NCI-H1417 treated with DMSO at 0.1 percent for 48 hours (cell line): ENCODE results near the gene KCNJ6.

Source experiments
- DNase-seq: peaks from one replicate; lab custom pipeline; 2025; lab: John Stamatoyannopoulos, UW

Gene KCNJ6

DNA sequence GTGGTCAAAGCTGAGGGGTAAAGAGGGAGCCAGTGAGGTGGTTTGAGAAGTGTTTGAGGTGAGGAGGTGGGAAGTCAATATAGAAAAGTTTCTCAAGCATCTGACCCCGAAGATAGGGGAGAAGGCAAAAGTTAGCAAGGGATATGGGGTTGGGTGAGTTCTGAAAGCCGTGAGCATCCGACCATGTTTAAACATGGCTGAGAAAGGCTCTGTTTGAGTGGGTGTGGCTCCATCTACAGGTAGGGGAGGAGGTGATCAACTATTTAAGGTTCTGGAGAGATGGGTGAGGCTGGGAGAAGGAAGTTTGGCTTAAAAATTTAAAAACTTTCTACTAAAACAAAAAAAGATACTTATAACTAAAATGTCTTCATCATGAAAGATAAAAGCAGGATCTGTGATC lies 273.8 kb downstream of the KCNJ6 start:
- peak; percentile 21 for DNase-seq

DNA sequence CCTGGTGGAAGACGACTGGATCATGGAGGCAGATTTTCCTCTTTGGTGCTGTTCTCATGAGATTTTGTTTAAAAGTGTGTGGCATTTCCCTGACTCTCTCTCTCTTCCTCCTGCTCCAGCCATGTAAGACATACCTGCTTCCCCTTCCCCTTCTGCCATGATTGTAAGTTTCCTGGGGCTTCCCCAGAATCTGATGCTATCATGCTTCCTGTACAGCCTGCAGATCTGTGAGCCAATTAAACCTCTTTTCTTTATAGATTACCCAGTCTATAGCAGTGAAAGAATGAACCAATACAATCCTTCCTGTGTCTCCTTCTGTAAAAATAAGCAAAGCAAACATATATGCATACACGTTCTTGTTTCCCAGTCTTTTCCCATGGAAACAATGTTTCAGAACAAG lies 276.5 kb downstream of the KCNJ6 start:
- DNase-seq, result no peak

DNA sequence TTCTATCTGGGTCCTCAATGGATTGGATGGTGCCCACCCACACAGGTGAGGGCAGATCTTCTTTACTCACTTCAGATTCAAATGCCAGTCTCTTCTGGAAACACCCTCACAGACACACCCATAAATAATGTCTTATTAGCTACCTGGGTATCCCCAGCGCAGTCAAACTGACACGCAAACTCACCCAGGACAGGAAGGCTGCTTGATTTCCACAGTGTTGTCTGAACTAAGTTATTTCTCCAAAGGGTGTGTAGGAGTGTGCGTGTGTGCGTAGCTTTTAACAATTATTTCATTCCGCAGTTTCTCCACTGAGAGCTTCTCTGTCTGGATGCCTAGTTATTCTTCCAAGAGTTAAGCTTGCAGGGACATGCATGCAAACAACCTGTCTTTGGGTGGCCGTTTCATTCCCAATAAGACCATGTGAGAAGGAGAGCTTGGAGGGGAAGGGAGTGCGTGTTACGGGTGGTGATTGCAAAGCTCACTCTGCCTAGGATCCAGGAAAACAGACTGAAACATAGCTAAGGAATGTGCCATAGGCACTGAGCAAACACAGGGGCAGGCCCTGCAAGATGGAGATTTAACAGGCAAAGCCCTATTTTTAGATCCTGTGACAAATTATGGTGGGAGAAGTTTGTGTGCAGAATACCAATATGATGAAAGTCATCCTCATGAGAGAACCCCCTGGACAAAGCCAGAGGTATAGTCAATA lies 280.0 kb downstream of the KCNJ6 start:
- no peak for DNase-seq

DNA sequence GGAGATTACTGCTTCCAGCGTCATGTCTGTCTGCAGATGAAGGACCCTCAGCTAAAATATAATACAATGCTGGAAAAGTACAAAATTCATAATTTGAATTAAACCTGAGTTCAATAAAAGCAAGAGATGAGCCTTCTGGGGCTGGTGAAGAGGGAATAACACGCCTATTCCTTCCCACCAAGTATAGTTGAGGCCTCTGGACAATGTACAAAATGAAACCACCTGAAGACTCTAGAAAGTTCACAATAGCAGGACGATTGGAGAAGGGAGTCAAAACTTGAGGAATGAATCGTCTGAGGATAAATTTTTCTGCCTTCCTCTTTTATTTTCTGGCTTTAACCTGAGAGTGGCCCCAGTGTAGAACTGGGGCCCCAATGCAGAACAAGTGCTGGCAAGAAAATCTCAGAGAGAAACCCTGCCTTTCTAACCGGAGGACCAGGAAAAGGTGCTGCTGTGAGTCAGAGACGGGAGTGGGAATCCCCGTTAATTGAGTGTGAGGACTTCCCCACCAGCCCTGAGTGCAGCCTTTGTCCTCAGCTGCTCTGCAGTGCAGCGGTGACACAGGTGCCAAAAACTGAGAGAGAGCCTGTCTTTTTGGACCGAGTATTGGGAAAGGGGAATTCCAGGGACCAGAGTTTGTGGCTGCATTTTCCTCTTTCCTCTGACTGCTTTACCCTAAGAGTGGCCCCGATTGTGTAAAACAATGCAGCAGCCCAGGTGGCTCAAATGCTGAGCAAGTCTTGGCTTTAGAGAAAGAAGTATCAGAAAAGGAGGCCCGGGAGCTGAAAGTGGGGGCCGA lies 284.7 kb downstream of the KCNJ6 start:
- no peak for DNase-seq

DNA sequence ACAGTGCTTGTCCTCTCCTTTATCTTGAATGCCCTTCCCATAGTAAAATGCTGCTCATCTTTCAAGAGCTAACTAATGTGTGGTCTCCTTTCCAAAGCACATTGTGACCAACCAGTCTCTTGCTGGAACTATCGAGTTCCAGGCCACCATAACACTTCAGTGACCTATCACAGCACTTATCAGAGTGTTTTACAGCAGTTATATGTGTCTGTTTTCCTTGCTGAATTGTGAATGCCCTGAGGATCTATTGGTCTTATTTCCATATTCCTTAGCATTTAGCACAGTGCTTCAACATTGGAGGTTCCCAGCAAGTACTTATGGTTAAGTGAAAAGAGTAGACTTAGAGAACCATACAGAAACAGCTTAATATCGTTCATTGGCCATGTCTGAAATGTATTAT lies 285.4 kb downstream of the KCNJ6 start:
- DNase-seq, result no peak

DNA sequence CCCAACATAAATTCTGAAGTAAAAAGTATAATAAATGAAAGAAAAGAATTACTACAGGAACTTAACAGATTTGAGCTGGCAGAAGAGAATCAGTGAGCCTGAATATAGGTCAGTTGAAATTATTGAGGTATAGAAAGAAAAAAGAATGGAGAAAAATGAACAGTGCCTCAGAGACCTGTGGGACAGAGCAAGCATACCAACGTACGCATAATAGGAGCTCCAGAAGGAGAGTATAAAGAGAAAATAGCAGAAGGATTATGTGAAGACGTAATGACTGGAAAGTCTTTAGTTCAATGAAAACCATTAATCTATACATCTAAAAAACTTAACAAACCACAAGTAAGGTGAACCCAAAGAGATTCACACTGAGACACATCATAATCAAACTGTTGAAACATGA lies 287.9 kb downstream of the KCNJ6 start:
- DNase-seq, result no peak

DNA sequence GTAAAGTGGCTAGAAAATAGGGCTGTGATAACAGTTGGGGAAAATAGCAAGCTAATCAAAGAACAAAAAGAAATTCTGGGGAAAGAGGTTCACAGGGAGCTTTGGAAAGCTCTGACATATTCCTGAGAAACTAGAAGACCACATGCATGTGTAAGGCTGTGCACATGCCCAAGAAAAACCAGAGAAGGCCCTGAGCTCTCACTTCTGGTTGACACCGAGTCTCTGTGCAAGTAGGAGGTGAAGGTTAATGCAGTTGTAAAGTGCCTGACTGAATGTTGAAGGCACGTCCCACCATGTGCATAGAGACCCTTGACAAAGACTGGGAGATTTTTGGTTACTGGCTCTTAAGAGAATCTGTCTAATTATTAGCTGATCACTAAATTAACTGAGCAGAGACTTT lies 288.7 kb downstream of the KCNJ6 start:
- no peak for DNase-seq

DNA sequence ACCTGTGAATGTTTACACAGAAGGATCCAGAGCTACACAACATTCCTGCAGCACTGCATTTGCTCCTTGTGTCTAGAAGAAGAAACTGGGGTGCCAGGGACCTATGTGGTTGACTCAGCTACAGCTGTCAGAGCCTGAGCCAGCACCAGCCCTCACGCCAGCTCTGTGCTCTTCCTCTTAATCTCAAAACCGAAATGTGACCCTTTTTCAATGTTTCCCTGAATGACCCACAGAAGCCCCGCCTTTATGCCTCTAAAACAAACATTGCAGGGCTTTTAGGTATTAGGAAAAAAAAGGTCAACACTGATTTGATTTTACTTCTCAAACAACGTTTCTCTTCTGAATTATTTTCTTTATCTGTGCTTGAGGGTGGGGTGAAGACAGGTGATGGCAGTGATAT lies 289.2 kb downstream of the KCNJ6 start:
- no peak for DNase-seq

DNA sequence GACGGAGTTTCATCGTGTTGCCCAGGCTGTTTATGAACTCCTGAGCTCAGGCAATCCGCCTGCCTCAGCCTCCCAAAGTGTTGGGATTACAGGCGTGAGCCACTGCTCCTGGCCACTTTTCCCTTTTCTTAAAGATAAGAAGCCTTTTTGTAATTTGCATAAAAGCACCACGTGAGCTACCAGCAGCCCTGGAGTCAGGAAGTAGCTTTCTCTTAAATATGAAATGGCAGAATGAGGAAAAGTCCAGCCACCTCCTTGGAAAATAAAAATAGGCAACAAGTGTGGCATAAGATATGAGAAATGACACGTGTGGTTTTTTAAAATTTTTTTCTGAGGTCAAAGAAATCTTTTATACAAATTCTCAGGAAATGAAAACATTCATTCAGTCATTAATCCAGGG lies 289.9 kb downstream of the KCNJ6 start:
- DNase-seq, result no peak

DNA sequence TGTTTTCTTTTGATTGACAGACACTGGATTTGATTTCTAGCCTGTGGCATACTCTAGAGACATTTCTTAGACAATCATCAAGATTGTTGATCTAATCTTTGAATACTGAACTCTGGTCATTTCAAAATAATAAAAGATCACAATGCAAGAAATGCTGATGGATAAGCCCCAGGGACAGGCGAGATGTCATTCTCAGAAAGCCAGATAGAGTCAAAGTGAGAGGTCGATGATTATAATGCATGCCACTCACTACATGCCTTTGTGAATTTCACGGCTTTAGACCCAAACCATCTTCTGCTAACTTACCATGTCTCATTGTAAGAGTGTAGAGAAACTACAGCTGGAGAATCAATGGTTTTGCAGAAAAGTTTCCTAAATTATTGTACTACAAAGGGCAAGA lies 292.6 kb downstream of the KCNJ6 start:
- DNase-seq, result no peak

DNA sequence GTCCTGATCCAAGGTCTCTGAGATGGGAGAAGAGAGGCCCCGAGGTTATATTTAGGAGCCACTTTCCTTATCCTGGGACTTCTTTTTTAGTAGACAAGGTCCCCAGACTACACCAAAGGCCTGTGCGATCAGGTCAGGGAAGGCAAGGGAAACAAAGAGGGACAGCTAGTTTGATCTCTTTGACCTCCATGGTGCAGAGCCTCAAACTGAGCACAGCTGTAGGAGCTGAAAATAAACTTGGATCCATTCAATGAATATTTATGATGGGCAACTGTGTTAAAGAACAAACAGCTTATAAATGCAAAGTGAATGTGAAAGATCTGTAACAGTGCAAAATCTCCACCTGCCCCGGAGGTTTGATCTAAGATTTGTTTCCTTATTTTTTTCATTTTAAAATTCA lies 293.1 kb downstream of the KCNJ6 start:
- no peak for DNase-seq

DNA sequence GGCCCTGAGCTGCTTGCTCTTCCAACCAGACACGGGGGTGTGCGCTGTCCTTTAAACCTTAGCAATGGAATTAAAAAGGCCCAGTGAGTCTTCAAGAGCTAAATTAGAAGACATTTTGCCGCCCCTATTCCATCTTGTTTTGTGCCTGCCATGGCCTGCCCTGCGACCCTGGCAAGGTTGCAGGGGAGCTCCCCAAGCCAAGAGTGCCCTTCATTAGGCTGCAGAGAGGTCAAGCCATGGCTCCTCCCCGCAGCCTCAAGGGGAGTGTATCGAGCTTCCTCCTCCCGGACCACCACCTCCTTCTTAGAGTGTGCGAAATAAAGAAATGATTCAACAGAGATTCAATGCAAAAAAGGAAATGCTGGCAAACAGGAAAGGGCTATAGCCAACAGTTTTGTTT lies 293.5 kb downstream of the KCNJ6 start:
- DNase-seq, result no peak

DNA sequence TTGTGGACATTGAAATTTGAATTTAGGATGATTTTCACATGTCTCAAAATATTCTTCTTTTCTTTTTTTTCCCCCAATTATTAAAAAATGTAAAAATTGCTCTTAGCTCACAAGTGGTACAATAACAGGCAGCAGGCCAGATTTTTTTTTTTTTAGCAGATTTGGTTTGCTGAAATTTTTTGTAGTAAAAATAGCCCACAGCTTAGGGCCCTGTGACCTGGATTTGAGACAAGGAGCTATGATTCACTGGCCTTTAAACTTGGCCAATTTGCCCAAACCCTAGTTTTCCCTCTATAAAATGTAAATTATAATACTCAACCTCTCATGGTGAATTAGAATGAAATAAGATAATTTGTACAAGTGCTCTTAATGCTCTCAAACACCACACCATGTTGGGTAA lies 295.9 kb downstream of the KCNJ6 start:
- no peak for DNase-seq

DNA sequence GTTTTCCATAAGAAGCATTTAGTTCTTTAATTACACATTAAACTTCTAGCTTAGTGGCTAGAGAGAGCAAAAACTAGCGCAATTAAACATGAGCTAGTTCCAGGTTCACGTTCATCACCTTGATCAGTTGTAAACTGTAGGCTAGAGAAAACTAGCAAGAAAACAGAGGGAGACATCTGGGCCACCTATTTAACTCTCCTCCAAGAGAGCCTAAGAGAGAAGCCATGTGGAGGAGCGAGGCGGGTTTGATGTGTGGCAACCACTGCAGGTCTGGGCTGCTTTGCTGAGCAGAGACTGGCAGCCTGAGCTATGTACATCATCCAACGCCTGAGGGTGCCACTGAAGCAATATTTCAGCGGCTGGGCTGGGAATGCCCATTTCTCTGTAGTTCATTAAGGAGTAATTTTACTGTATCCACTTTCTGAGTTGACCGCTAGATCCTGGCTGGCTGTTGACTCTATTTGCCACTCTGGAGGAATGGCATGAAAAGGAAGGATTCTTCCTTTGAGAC lies 296.7 kb downstream of the KCNJ6 start:
- DNase-seq, result no peak

DNA sequence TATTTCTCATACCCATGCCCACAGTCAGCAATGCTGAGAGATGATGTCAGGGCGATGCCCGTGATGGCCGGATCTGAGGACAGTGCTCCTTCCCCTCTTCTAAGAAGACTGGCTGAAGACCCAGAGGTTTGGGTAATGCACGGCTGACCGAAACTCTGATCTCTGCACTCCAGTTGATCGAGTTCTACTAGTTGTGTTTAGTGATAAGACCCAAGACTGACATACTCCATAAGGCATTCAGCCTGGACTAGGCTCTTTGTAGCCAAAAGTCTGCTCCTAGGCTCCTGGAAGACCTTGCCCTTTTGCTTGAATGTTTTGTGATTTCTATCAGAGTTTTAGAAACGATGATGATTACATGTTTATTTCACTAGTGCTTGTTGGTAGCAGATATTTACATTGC lies 298.2 kb downstream of the KCNJ6 start:
- no peak for DNase-seq

DNA sequence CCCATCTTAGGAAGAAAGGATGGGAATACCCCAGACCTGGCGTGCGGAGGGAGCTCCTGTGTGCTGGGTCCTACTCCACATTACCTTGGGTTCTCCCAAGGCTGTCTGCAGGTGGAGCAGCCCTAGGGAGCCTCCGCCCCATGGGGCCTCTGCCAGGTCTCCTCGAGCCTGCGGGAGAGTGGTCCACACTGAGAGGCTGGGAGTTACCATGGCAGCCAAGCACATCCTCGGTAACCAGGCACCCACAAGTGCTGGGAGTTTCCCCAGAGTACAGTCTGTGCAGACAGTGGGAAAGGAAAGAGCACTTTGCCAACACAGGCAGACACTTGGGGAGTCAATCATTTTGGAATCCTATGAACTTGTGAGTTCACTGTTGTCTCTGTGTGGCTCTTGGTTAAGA lies 300.3 kb downstream of the KCNJ6 start:
- no peak for DNase-seq

DNA sequence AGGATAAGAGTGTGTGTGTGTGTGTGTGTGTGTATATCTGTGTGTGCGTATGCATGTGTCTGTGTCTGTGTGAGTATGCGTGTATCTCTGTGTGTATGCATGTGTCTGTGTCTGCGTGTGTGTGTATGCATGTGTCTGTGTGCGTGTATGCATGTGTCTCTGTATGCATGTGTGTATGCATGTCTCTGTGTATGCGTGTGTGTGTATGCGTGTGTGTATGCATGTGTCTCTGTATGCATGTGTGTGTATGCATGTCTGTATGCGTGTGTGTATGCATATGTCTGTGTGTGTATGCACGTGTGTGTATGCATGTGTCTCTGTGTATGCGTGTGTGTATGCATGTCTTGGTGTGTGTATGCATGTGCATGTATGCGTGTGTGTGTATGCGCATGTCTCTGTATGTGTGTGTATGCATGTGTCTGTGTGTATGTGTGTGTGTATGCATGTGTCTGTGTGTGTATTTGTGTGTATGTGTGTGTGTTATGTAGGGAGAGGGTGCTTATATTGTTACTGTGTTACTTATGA lies 301.8 kb downstream of the KCNJ6 start:
- DNase-seq, result no peak

DNA sequence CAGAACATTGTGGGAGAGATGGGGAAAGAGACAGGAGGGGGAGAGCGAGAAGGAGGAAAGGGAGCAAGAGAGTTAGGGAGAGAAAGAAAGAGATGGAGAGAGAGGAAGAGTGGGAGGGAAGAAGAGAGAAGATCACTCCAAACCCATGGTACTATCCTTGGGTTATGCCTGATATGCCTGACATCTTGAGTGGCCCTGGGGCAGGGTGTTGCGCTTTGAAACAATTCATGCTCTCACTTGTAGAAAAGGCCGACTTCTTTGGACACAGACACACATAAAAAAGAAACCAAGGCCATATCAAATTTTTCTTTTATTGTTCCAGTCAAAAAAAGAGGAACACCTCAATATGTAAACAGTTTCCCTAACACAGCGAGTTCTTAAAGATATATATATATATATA lies 309.2 kb downstream of the KCNJ6 start:
- DNase-seq, result no peak

DNA sequence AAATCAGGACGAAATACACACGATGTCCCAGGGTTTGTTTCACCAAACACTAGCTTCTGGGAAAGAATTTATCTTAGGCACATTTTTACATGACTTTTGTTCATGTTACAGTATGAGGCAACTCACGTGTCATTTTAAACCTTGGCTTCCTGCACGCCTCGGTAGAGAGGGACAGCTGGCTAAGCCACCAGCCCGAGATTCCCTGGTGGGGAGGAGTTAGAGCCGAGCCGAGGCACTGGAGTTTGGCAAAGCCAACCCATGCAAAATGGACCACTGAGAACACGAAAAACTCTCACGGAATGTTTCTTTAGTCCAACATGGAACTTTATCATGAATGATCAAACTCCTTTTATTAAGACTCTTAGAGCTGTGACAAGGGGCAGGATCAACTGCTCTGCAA lies 309.7 kb downstream of the KCNJ6 start:
- no peak for DNase-seq

DNA sequence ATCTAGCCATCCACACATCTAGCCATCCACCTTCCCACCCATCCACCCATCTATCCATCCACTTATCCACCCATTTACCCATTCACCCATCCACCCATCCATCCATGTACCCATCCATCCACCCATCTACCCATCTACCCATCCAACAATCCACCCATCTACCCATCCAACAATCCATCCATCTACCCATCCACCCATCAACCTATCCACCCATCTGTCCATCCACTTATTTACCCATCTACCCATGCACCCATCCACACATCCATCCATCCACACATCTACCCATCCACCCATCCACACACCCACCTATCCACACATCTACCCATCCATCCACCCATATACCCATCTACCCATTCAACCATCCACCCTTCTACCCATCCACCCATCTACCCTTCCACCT lies 311.3 kb downstream of the KCNJ6 start:
- DNase-seq, result no peak

DNA sequence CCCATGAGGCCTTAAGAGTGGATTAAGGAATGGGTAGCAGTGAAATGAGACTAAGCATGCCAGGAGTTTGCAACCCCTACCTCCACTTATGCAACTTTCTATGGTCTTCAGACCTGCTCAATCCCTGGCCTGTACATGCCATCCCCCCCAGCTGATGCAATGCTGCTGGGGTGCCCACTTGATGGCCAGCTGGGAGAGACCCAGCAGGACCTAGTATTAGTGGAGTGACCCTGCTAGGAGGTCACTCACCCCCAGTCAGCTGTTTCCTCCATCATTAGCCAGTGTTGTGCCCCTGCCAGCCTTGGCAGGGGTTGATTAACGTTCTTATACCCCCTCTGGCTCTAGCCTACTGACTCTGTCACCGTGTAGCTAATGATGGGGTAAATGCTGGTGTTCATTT lies 313.1 kb downstream of the KCNJ6 start:
- no peak for DNase-seq

DNA sequence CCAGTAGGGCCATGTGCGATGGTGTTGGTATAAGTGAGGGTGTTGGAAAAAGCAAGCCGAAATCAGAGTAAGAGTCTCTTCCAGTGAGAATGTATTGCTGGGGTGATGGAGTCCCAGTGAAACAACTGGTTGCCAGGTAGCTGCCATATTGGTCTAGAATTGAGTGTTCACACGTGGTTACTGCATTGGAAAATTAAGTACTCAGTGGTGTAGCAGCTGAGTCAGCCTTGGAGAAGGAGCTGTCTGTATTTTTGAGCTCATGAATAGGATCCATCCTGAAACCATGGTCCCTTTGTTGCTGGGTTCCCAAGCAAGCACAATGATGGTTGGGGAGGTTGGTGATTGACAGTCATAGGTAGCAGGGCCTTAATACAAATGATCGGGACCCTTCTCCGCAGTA lies 314.3 kb downstream of the KCNJ6 start:
- no peak for DNase-seq

DNA sequence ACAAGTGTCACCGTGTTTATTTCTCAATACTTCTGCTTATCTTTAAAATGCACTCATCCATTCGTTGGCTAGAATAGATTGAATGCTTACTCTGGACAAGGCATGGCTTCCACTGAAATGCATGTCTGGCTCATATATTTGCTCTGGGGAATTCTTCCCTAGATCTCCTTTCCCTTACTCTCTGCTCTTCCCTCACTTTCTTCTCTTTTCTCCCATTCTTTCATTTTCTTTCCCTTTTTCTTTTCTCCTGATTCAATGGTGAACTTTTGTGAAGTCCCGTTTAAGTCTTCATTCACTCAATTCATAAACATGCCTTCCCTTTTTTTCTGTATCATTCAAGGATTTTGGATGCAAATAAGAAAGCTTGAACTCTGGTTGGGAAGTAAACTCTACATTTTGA lies 315.2 kb downstream of the KCNJ6 start:
- no peak for DNase-seq
